ENCODE measurements around the gene DDX18.

The DDX18 gene

GRCh38 chr2:117853873-117854272, 39.4 kb downstream of the DDX18 start:
- no peak overlapping the region for H3K4me3 ChIP-seq (ENCODE audit: low read length)
- no peak for TF ChIP-seq ZNF274 (IDR thresholded peaks at IDR 0.05; ENCODE audit: low read depth, low read length)

- H3K4me3 ChIP-seq (ENCODE audit: low read length) = no peak overlapping the region
- TF ChIP-seq ZNF274 (IDR thresholded peaks at IDR 0.05; ENCODE audit: low read depth, low read length) = no peak
Measured at GRCh38 chr2:117854610-117855009, 40.1 kb downstream of the DDX18 start.

DNA sequence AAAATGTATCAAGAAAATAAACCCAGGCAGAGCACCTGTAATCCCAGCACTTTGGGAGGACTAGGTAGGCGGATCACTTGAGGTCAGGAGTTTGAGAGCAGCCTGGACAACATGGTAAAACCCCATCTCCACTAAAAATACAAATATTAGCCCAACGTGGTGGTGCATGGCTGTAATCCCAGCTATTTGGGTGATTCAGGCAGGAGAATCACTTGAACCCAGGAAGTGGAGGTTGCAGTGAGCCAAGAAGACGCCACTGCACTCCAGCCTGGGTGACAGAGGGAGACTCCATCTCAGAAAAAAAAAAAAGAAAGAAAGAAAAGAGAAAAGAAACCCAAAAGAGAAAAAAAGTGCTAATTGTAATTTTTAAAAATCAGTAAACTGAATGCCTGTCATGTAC, 41.4 kb downstream of the DDX18 start:
- TF ChIP-seq ZNF274 (IDR thresholded peaks at IDR 0.05; ENCODE audit: low read depth, low read length) = no peak
- no peak overlapping the region for H3K4me3 ChIP-seq (ENCODE audit: low read length)

DNA sequence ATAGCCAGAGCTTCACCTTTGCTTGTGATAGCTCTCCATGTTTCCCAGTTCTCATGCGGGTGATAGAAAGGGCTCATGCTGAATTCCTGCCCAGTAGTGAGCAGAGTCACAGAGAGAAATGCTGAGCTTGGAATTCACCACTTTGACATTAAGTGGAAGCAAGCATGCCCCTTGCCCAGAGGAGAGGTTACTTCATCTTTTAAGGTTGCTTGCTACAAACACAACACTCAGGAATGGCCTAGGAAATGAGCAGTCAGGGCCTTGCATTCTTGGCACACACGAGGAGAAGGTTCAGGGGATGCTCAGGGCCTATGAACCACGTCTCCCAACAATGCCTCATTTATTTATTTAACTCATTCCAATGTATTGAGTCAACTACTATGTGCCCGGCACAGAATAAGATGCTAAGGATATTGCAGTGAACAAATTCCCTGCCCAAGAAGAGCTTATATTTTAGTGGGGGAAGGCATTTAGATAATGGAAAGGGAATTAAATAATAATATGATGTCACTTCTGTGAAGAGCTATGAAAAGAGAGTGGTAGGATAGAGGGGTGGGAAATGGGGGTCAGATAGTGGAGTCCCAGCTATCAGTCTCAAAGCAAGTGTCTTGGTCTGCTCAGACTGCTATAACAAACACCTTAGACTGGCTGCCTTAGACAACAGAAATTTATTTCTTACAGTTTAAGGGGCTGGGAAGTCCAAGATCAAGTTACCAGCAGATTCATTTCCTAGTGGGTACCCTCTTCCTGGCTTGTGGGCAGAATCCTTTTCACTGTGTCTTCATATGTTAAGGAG, 42.1 kb downstream of the DDX18 start:
- TF ChIP-seq ZNF274 (IDR thresholded peaks at IDR 0.05; ENCODE audit: low read depth, low read length) = no peak
- no peak overlapping the region for H3K4me3 ChIP-seq (ENCODE audit: low read length)

DNA sequence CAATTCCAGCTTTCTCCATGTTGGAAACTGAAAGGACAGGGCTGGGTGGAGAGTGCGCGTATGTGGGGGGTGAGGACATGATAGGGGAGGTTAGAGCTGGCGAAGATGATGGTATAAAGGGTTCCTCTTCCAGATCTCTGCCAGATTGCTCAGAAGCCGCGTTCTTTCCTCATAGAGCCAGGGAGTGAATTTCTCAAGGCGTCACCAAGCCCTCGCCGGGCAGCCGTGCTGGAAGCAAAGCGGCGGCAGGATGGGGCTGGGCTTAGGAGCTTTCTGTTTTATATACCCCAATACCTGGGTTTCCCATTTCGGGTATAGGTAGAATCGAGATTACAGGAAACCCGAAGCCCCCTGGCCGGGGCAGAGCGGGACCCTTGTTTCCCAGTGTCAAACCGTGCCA, 43.8 kb downstream of the DDX18 start:
- no peak overlapping the region for H3K4me3 ChIP-seq (ENCODE audit: low read length)
- TF ChIP-seq ZNF274 (IDR thresholded peaks at IDR 0.05; ENCODE audit: low read depth, low read length) = no peak

- no peak for TF ChIP-seq ZNF274 (IDR thresholded peaks at IDR 0.05; ENCODE audit: low read depth, low read length)
- H3K4me3 ChIP-seq (ENCODE audit: low read length) = no peak overlapping the region
Measured at GRCh38 chr2:117858892-117859531, 44.5 kb downstream of the DDX18 start.

DNA sequence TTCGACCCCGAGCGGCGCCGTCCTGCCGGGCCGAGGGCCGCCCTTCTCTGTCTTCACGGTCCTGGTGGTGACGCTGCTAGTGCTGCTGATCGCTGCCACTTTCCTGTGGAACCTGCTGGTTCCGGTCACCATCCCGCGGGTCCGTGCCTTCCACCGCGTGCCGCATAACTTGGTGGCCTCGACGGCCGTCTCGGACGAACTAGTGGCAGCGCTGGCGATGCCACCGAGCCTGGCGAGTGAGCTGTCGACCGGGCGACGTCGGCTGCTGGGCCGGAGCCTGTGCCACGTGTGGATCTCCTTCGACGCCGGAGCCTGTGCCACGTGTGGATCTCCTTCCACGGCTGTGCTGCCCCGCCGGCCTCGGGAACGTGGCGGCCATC, 45.0 kb downstream of the DDX18 start:
- no peak for TF ChIP-seq ZNF274 (IDR thresholded peaks at IDR 0.05; ENCODE audit: low read depth, low read length)
- no peak overlapping the region for H3K4me3 ChIP-seq (ENCODE audit: low read length)

GRCh38 chr2:117859924-117860647, 45.6 kb downstream of the DDX18 start:
- H3K4me3 ChIP-seq (ENCODE audit: low read length) = no peak overlapping the region
- no peak for TF ChIP-seq ZNF274 (IDR thresholded peaks at IDR 0.05; ENCODE audit: low read depth, low read length)

DNA sequence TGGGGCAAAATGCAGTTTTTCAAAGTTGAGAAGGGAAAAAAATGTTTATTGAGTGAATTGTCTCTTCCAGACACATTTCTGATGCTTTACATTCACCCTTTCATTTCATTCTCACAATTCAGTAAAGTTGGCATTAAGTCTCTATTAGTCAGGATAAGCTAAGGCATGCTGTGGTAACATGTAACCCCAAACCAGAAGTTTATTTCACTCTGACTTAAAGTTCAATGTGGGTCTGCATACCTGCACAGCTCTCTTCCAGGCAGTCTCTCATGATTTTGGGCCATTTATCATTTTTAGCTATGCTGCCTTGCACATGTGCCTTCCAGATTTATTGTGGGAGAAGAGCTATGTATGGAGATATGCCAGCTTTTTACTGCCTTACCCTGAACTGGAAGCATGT, 48.0 kb downstream of the DDX18 start:
- TF ChIP-seq ZNF274 (IDR thresholded peaks at IDR 0.05; ENCODE audit: low read depth, low read length) = no peak
- H3K4me3 ChIP-seq (ENCODE audit: low read length) = no peak overlapping the region

DNA sequence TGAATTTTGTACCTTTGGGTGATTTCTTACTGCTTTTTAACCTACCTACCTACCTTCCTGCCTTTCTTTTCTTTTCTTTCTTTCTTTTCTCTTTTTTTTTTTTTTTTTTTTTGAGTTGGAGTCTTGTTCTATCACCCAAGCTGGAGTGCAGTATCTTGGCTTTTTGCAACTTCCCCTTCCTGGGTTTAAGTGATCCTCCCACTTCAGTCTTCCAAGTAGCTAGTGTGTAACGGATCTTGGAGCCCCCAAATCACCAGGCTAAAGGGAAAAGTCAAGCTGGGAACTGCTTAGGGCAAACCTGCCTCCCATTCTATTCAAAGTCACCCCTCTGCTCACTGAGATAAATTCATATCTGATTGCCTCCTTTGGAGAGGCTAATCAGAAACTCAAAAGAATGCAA, 61.3 kb downstream of the DDX18 start:
- no peak overlapping the region for H3K4me3 ChIP-seq (ENCODE audit: low read length)
- no peak for TF ChIP-seq ZNF274 (IDR thresholded peaks at IDR 0.05; ENCODE audit: low read depth, low read length)

DNA sequence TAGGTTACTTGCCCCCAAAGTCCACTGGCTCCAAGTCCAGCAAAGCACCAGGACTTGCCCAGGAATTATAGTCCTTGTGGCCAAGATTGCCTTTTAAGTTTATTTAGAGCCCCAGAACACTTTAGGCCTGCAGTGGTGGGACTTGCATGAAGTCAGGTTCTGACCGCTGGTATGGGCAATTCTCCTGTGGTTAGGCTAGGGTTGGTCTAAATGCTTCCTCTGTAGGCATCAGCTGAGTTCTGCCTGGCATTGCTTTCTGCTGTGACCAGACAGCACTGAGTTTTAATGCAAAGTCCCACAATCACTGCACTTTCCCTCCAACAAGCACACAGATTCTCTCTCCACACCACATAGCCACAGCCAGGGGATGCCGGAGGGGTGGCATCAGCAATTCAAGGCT, 64.5 kb downstream of the DDX18 start:
- no peak for TF ChIP-seq ZNF274 (IDR thresholded peaks at IDR 0.05; ENCODE audit: low read depth, low read length)
- H3K4me3 ChIP-seq (ENCODE audit: low read length) = no peak overlapping the region

Data from GM08714 (cell line).